Measurements from ENCODE around the gene MLC1.
A peak's percentile ranks its signal among the peaks of the same experiment; 100 is the strongest.

The MLC1 gene

DNA sequence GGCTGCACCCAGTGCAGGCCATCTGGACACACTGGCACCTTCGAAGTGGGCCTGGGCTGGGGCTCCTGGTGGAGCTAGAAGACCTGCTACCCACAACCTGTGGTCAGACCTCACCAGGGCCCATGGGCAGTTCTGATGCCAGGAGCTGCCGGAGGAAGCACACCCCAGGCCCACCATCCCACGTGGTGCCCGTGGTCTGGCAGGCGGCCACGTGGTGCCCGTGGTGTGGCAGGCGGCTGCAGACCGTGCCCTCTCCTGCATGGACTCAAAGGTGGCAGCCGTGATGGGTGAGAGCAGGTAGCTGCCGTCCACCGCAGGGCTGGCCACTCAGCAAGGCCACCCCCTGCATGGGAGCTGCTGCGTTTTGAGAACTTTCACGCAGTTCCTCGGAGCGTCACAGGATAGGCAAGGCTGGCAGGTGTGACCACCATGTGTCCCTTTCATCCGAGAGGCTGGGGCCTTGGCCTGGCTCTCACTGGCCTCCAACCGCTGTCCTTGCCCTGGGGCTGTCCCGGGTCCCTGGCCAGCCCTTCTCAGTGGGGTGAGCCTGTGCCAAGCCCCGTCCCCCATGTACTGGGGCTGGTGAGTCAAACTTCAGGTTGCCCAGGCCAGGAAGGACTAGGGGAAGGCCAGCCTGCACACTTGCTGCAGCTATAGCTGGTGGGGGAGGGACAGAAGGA, 68.8 kb downstream of the MLC1 start:
- DNase-seq (ENCODE audit: low spot score): no peak

DNA sequence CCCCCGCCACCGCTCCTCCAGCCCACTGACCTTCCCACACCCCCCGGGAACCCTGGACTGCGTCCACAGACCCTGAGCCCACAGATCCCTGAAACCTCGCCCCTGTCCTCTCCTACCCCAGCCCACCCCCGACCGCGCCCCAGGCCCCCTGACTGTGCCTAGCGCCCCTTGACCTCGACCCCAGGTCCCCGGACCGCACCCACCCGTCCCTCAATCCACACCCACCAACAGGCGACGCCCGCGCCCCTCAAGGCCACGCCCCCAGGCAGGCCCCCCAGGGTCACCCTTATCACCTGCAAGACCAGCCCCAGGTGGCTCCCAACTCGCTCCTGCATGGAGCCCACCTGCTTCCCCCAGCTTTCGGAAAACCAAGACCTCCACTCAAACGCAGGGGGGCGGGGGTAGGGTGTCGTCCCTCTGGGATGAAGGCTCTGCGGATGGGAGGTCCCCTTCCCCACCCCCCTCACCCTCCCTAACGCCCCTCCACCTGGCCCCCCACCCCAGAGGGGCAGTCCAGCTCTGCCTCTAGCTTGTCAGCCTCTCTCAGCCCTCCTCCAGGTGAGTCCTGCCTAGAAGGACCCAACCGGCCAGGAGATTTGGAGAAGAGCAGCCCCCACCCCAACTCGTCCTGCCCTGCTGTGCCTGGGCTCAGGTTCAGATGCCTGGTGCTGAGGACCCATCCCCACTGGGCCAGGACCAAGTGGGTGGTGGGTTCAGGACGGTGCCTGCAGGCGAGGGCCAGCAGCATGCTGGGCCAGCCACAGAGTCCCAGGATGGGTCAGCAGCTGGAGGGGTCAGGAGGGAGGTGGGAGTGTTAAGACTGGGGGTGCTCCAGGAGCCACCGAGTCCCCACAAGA, 69.5 kb downstream of the MLC1 start:
- no peak for DNase-seq (ENCODE audit: low spot score)

DNA sequence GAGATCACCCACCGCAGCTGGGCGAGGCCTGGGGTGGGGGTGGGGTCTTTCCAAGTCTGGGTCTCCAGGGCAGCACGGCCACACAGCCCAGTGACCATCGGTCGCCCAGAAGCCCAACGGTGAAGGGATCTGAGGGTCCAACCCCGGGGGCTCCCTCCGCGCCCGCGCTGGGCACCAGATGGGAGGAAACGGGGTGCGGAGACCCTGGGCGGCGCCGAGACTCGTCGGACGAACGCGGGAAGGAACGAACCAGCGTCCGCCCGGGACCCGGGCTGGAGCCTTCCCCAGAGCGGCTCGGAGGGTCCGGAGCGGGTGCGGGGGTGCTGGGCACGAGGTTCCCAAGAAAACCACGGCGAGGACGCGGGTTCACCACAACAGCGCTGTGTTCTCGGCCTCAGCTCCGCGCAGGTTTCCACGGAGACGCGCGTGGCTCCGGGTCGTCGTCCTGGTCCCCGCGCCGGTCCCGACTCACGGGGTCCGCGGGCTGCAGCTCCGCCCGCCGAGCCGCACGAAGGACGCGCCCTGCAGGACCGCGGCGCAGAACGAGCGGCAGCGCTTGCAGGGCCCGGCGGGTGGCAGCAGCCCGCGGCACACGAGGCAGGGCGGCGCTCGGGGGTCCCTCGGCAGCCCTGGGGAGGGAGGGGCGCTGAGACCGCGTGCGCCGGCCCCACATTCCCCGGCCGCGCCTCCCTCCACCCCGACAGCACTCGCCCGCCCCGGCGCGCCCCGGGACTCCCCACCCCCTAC, 70.4 kb downstream of the MLC1 start:
- no peak for DNase-seq (ENCODE audit: low spot score)

DNA sequence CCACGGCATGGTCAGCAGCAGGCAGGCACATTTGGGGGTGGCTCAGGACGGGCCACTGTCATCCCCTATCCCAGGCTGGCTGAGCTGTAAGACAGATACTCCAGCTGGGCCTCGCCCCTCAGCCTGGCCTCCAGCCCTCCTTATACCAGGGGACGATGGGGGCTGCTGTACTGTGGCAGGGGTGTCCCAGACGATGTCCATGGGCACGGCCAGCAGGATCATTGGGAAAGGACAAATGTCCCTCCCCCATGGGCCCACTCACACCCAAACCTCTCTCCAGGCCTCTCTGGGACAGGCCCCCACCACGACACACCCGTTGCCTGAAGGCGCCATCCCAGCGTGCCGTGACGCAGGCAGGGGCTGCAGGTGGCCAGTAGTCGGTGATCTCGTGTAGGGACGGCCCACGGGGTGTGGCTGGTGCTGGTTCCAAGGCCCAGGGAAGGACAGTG, 71.1 kb downstream of the MLC1 start:
- DNase-seq (ENCODE audit: low spot score): no peak

DNA sequence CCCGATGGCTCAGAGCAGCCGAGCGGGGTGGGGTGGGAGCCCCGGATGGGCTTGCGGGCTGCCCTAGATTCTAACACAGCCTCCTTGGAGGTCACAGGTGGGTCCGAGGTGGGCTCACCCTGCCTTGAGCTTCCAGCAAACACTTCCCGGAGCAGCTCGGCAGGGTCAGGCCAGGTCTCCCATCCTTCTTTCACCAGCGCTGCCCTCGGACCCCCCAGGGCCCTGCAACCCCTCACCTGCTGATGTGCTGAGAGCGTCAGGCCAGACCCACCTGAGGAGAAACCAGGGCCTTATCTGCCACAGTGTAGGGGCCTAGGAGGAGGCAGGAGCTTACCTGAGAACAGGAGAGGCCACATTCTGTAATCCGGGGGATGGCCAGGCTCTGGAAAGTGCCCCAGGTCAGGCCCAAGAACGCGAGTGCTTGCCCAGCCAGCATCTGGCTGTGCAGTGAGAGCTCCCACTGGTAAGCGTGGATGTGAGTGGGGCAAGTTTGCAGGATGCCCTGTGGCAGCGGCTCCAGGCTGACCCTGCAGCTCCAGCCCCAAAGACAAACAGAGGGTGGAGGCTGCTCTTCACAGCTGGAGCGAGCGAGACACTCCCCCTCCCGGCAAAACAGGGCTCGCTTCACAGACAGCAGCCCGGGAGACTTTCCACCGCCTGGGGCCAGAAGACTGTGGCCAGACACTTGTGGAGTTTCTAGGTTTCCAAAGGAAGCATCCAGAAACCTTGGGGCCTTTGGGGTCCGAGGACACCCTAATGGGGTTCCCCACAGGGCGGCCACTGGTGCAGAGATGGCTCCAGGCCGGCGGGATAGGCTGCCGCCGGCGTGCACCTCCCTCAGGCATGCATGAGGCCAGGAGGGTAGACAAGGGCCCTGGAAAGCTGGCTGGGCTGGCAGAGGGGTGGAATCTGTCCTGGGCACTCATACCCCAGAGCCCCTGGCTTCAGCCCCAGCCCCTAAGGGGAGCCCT, 72.7 kb downstream of the MLC1 start, which contains the start of gene IL17REL:
Gene IL17REL (minus strand): TSS at position 555 of the 971 bp plus-strand sequence. CDS start 119 bp downstream, at position 436.
- DNase-seq (ENCODE audit: low spot score): peak; percentile 85

- no peak for DNase-seq (ENCODE audit: low spot score)
These were observed 73.6 kb downstream of the MLC1 start for GRCh38 chr22:50011447-50012210.

GRCh38 chr22:50010676-50011446, 74.4 kb downstream of the MLC1 start:
- no peak for DNase-seq (ENCODE audit: low spot score)

DNA sequence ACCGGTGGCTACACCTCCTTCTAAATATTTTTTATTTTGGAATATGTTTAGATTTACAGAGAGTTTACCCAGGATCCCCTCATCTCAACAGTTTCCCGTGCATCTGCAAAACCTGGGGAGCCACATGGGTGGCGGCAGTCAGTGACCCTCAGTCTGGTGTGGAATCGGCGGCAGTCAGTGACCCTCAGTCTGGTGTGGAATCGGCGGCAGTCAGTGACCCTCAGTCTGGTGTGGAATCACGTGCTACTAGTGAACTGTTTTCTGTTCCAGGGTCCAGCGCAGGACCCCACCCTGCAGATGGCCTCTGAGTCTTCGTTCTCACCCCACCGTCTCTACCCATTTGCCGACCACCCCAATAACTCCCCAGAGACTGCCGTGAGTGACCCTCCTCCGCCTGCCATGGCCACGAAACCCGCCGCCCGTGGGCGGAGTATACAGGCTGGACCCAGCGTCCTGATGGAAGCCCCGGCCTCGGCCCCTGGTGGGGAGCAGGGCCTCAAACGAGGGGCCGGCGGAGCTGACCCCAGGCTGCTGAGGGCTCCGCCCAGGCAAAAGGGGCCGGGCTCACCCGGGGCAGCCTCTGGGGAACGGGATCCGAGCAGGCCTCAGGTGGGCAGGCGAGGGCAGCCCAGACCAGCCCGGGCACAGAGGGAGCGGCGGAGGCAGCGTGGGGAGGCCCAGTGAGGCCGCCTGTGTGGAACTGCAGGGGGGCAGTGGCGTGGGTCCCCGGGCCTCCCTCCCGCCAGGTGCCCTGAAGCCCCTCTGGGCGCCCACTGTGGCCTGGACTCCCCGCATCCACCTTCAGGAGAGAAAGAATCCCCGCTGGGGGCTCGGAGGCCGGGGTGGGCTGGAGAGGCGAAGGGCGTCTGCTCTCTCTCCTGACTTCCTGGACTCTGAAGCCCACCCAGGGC, 75.2 kb downstream of the MLC1 start:
- no peak for DNase-seq (ENCODE audit: low spot score)

Data from HuH-7.5 (cell line).